Activated CD4-positive, alpha-beta T cell treated with anti-CD3 and anti-CD28 coated beads for 24 hours (primary cell): ENCODE results near the gene SCYGR6.

Experiments
- DNase-seq, 2 donors: peaks; one replicate each; pipeline ENCODE4 v3.0.0-alpha.2; 2020; ENCODE audit warnings: low read depth in 2 of 2

SCYGR6 gene

GRCh38 chr2:227713291-227713690 is 11.3 kb downstream of the SCYGR6 start:
- DNase-seq: no peak

GRCh38 chr2:227710986-227711385 is 13.6 kb downstream of the SCYGR6 start:
- no peak for DNase-seq

- no peak for DNase-seq
Measured at GRCh38 chr2:227707390-227707789, 17.2 kb downstream of the SCYGR6 start.

- DNase-seq: no peak
Measured at GRCh38 chr2:227706859-227707258, 17.7 kb downstream of the SCYGR6 start.

DNA sequence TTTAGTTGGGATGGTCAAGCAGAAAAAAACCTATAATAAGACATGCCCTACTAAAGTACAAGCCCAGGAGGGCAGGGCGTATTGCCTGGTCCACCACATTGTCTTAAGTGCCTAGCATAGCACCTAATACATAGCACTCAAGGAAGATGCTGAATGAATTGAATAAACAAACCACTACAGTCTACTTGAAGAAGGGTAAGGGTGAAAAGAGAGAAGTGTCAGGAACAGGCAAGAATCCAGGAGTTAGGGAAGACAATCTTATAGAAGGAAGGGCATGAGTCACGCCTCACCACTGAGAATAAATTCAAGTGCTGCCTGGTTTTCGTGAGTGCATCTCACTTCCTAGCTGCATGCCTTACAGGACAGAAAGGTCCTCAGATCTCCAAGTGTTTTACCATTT is 20.6 kb downstream of the SCYGR6 start:
- DNase-seq: no peak

DNA sequence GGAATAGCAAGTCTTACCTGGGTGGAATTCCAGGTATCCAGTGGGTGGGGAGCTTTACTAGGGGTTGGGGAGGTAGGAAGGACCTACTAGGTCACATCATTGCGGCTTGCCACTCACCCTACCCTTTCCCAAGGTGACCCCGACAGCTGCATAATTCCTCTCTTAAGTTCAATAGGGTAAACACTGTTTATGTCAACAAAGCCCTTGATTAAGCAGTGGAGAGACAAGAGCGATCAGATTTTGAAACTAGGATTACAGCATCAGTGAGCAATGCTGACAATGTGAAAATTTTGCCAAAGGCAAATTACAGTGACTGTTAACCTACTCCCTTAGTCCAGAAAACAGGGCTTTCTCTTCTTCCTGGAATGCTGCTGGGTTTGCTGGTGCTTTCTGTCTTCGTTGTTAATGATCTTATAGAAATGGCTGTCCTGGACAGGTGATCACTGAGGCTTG is 21.3 kb downstream of the SCYGR6 start:
- no peak for DNase-seq

DNA sequence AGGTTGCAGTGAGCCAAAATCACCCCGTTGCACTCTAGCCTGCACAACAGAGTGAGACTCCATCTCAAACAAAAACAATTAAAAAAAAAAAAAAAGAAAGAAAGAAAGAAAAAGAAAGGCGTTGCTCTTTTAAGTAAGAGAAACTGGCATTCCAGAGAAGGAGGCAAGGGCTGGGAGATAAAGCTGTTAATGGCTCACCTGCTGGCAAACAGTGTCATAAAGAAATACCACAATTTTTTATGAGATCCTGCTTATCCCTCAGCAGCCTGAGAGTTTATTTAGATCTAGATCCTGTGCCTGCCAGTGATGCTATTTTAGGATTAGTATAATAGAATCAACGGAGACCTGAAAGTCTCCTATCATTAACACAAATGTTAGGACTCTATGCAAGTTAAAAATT is 23.0 kb downstream of the SCYGR6 start:
- DNase-seq: no peak

DNA sequence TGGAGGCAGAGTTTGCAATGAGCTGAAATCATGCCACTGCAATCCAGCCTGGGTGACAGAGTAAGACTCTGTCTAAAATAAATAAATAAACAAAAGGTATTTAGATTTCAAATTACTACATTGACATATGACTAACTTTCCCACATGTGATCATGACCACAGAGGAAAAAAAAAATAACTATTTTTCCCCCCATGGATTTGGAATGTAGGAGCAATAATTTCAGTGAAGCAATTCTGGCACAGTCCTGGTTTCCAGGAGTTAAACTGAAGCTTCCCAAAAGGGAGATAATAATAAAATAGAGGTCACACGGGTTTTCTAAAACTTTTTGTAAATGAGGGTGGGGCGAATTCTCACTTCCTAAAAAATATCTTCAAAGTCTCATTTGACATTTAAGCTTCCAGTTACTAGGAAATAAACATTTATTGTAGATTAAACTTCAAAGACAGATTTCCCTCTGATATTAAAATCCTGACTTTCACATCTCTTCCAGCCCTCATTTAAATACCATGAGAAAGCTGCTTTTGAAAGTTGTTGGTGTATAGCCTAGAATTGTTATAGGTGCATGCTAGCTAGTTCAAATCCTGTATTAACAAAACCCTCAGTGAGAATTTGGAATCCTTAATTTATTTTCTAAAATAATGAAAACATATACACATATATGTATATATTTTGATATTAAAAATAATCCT is 27.4 kb downstream of the SCYGR6 start:
- DNase-seq: no peak

GRCh38 chr2:227687189-227687588 is 37.4 kb downstream of the SCYGR6 start:
- DNase-seq: no peak

- no peak for DNase-seq
Measured at GRCh38 chr2:227684258-227684657, 40.3 kb downstream of the SCYGR6 start.

DNA sequence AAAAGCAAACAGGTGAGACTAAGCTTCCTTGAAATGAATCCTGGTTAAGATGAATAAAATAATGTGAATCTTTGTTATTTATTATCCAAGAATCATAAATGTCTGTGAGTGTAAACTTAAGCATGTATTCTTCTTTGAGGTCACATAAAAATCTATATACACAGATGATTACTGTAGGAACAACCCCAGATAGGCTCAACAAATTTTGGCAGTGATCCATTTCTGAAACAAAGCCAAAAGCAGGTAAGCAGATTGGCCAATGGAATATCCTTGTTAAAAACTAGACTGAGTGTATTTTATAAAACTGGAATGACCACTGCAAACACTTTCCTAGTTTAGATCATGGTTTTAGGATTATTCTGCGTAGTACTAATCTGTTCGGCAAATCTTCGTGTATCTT is 46.6 kb downstream of the SCYGR6 start:
- no peak for DNase-seq

GRCh38 chr2:227674485-227674884 is 50.1 kb downstream of the SCYGR6 start:
- no peak for DNase-seq
